Esophagus muscularis mucosa (tissue), 3 donors: Measurements from ENCODE around the gene THBS2.

ENCODE experiments used
- POLR2A ChIP-seq: fragments of 450-650 bp; IDR thresholded peaks from one replicate; pipeline ENCODE4 v1.6.1; 2017; ENCODE audit warnings: antibody characterized with exemption, moderate library complexity, mild to moderate bottlenecking, low read depth
- POLR2AphosphoS5 ChIP-seq, 2 donors: sonication (generic); formaldehyde crosslinking; IDR thresholded peaks; one replicate each; pipeline ENCODE4 v1.6.1; 2017; ENCODE audit warnings: antibody characterized with exemption in 2 of 2
- TF ChIP-seq, protein P1 (sequence below), 3 experiments: fragments of 200-600 bp in 2 of 3; fragments of 450-650 bp in 1 of 3; sonication (generic) in 2 of 3; IDR thresholded peaks; one replicate each; pipeline ENCODE4 v1.5.1; 2017 to 2019; ENCODE audit warnings: antibody characterized with exemption in 3 of 3, mild to moderate bottlenecking in 2 of 3, moderate library complexity in 1 of 3

DNA sequence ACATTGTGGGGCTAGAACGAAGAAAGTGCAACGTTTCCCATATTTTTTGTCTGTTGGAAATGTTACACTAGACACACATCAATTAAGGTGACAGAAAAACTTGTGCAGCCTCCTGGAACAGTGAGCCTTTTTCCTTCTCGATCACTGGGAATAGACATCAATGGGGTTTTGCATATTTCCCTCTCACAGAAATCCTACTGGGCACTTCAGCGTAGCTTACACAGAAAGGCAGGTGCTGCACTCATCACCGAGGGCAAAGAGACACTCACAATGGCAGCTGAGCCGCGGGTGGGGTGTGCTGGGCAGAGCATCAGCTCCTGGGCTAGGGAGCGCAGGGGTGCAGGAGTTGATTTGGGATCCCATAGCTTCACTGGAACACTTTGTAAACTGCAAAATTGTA is 64.5 kb downstream of the THBS2 start:
- TF ChIP-seq, protein P1, sequence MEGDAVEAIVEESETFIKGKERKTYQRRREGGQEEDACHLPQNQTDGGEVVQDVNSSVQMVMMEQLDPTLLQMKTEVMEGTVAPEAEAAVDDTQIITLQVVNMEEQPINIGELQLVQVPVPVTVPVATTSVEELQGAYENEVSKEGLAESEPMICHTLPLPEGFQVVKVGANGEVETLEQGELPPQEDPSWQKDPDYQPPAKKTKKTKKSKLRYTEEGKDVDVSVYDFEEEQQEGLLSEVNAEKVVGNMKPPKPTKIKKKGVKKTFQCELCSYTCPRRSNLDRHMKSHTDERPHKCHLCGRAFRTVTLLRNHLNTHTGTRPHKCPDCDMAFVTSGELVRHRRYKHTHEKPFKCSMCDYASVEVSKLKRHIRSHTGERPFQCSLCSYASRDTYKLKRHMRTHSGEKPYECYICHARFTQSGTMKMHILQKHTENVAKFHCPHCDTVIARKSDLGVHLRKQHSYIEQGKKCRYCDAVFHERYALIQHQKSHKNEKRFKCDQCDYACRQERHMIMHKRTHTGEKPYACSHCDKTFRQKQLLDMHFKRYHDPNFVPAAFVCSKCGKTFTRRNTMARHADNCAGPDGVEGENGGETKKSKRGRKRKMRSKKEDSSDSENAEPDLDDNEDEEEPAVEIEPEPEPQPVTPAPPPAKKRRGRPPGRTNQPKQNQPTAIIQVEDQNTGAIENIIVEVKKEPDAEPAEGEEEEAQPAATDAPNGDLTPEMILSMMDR (IDR thresholded peaks at IDR 0.05), result no peak
- TF ChIP-seq POLR2A (no peak), POLR2AphosphoS5 (IDR thresholded peaks at IDR 0.05) (no peak)
